CD4-positive, alpha-beta T cell treated with Interleukin-10 for 1 hour (primary cell): ENCODE results near the gene UBE2E3.

Experiments used
- DNase-seq: peaks from one replicate; pipeline ENCODE4 v3.0.0-alpha.2; 2020

The UBE2E3 gene

DNA sequence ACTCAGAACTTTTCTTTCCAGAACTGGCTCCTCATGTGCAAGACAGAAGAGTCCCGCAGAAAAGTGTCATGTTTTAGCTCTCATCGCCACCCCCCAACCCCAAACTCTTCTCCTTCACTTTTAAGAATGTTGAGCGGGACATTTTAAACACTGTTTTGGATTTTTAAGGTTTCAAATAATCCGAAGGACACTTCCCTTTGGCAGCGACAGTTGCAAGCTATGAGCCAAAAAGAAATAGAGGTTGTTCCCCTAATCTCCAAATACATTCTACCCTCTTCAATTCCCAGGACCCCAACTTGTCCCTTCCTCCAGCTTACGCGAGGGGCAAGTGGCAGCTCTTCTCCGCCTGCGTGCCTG is 678 bp upstream of the UBE2E3 start:
- no peak for DNase-seq

DNA sequence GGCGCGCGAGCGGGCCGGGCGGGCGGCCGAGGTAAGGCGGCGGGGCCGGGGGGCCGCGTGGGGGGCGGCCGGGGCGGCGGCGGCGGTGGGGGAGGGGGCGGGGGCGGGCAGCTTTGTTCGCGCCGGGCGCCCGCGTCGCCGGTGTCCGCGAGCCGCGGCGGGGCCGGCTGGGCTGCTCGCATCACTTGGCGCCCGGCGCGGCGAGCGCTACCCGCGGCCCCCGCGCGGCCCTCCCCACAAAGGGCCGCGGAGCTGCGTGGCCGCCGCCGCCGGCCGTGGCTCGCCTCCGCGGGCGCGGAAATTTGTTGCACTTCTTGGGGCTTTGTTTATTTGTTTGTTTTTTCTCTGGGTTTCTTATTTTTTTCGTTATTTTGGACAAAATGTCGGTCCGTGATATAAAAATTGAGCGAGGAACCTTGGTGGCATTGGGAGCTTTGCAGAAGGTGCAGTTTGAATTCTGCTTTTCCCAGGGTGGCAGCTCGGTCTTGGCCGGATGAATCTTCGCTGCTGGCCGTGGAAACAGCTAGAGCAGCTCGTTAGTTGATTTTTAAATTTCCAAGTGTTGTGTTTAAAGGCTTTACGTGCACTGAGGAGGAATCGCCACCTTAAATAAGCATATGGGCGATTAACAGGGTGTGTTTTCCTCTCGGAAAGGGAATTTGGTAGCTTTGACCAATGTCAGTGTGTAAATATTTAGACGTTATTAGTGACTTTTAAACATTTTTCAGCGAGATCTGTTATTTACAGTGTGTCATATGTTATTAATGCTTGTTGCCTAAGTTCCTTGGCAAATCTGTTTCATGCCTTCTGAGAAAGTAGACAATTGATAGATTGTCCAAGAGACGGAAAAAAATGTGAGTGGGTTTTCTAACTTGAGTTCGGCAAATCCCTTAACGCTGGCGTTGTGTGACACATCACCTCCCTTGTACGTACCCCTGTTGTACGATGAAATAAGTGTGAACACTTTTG is 822 bp downstream of the UBE2E3 start:
- peak; percentile 26 for DNase-seq

DNA sequence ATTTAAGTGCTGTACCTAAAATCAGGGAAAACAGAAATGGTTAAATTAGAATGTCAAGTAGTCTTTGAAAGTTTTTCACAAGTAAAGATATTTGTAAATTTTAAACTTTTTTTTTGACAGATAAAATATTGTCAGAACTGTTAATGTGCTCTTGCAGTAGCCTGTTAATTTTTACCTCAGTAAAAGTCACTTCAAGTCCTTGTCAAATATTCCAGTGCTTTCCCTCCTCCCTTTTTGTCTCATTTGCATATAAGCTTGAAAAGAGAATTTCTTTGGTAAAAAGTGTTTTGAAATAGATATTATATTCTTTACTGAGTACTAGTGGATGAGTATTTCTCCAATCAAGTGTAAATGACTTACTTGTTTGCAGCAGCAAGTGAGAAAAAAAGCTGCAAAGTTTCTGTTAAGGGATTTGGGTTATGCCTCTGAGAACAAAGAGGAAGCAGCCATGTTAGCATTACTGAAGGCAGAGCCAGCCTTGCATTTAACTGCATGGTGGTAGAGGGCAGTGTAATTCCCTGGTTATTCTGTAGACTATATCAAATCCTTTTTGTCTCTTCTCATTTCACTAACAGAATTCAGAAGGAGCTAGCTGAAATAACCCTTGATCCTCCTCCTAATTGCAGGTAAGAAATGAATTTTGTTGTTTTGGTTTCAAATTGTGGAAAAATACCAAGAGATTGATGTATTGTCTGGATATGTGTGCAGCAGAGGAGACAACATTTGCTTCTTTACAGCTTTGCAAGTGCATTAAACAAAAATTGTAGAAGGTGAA is 3.2 kb downstream of the UBE2E3 start:
- DNase-seq, result peak; percentile 55

DNA sequence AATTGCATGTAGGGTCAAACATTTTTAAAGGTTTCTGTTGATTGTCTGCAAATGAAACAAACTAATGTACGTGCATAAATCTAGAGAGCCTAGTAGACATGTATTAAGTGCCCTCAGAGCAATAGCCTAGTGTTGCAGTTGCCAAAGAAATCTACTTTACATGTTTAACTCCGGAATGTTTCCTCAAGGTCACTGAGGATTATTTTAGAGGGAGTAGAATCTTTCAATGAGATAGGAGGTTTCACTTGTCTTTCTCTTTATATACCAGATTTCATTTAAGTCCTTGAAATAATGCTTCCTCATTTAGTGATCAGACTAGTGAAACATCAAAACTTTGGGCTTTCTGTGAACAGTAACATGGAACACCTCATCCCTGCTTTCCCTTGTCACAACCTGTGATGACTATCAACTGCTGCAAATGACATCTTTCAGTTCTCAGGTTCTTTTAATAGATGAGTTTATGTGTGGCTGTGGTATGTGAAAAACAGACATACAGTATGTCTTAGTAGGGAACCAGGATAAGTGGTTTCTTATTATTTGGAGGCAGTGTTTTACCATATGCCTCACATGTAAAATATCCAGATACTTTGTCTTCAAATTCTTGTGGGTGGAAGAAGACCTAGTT is 5.5 kb downstream of the UBE2E3 start:
- DNase-seq, result no peak

DNA sequence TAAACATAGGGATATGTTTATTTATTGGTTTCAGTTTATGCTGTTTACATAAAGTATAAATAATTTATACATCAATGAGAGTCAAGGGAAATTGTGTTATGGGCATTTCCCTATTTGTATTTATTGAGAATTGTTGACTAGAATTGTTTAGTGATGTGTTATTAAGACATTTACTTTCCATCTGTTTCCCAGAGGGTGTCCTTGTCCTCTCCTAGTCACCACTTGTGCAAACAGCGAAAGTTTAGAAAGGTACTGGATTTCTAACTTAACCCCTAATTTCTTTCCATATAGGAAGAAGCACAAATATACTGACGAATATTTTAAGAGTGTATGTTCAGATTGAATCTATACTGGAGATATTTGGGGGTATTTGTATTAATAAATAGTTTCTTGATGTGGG is 6.7 kb downstream of the UBE2E3 start:
- no peak for DNase-seq

DNA sequence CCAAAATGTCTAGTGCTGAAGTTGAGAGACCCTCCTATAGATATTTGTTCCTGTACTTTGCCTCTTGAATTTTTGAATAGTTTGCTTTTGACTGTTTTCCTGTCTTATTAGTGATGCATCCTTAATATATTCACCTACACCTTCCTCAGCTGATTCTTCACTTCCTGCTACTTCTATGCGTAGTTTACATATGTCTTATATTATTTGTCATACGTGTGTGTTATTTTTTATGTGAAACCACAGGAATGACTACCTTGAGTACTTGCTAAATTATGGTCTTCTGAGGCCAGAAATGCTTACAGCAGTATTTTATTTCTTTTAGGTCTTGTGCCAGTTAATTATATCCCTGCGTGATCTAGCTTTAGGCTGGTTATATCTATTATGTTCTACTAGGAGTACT is 9.9 kb downstream of the UBE2E3 start:
- DNase-seq, result no peak

DNA sequence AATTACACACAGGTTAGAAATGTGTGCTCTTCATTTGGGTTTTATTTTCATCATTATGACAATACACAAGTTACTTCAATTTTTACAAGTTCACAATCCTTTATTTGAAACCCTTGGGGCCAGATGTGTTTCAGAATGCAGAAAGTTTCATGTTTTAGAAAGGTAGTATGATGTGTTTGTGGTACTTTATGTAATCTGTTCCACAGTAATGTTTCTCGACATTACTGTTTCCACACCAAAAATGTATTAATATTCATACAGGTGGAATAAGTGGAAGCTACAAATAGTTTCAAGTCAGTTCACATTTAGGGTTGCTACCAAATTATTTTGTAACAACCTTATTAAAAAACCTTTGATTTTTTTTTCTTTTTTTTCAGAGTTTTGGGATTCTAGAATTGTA is 10.4 kb downstream of the UBE2E3 start:
- DNase-seq, result no peak

DNA sequence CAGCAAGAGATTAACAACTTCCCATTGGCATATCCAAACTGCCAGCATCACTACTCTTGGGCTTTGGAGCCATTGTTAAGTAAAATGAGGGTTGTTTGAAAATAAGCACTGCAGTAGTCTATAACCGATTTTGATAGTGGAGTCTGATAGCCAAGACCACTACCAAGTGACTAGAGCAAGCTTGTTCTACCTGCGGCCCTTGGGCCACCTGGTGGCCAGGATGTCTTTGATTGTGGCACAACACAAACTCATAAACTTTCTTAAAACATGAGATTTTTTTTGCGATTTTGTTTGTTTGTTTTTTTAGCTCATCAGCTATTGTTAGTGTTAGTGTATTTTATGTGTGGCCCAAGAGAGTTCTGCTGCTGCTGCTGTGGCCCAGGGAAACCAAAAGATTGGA is 11.0 kb downstream of the UBE2E3 start:
- no peak for DNase-seq

DNA sequence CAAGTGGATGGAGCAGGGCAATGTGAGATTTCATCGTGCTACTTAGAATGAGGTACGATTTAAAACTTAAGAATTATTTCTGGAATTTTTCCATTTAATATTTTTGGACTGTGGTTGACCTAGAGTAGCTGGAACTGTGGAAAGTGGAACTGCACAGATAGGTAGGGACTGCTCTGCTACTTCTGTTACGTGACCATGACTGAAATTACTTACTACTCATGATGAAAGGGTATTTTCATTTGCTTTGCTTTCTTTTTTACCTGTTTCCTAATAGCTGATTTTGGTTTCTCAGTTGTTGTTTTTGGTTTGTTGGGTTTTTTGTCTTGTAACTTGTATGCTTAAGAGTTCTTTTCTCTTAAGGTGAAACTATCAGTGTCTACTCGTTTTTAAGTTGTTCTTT is 11.4 kb downstream of the UBE2E3 start:
- no peak for DNase-seq

DNA sequence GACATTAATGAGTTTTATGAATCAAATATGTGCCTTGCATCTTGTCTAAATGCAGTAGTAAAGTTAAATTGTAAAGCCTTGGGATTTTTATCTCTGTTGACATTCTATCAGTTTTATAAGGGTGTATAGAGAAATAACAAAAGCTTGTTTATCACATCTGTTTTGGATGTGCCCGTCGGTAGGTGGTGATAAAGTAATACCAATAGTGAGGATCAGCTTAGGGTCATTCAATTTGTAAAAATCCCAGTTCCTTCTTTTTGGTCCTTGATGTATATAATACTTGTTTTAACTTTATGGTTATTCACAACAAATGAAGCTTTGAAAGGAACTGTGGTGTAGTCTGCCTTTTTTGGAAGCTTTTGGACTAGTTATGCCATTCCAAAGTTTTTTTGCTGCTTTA is 12.6 kb downstream of the UBE2E3 start:
- no peak for DNase-seq

DNA sequence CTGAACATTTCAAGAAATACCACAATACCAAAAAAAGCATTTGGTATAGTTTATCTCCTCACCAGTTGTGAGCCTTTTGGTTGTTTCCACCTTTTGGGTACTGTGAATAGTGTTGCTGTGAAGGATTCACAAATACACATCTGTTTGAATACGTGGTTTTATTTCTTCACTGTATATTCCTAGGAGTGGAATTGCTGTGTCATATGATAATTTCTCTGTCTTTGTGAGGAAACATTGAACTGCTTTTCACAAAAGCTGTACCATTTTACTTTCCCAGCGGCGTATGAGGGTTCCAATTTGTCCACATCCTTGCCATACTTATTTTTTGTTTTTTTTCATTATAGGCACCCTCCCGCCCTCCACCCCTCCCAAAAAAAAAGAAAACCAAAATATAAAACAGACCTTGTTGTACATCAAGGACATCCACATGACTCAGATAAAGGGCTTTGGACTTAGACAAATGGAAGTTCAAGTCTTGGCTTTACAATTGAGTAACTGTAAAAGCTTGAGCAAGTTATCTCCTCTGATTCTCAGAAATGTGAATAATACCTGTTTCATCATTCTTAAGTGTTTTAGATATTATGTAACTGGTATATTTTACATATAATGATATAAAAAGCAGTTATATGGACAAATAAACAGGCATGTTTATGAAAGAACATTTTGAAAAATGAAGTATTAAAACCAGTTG is 19.0 kb downstream of the UBE2E3 start:
- DNase-seq, result no peak

DNA sequence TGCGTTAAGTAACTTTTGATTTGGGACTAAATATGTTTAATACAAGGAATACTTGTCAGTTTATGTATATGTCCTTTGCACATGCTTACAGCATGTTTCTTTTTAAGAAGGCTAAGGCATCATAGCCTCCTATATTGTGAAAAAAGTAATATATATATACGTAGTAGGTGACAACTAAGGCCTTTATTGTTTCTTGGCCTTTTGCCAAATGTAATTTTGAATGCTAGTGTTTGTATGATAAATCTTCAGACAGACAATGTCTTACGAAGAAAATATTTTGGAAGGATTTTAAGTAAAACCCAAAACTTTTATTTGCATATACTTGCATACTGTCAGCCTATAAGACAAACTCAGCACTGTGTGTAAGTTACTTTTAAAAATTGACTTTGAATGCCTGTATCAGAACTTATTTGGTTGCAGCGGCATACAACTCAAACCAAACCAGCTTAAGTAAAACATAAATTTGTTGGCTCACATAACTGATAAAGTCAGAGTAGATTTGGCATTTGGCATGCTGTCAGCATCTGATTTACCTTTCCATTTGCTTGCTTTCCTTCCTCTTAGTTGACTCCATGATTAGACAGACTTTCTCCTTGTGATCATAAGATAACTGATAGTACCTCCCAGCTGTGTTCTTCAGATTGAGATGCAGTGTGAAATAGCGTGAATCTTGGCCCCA is 24.4 kb downstream of the UBE2E3 start:
- DNase-seq, result no peak

DNA sequence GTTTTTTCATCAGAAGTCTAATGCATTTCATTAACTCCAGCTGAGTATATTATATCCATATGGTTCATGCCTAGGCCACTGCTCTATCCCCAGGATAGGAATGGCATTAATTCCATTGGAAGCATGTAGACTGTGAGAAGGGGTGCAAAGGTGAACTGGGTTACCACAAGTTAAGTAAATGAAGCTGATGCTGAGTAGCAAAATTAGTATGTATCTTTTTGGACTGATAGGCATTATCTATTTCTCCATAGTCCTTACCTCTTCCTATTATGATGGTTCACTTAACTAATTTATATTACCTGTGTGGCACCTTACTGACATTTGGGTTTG is 24.9 kb downstream of the UBE2E3 start:
- DNase-seq, result no peak

DNA sequence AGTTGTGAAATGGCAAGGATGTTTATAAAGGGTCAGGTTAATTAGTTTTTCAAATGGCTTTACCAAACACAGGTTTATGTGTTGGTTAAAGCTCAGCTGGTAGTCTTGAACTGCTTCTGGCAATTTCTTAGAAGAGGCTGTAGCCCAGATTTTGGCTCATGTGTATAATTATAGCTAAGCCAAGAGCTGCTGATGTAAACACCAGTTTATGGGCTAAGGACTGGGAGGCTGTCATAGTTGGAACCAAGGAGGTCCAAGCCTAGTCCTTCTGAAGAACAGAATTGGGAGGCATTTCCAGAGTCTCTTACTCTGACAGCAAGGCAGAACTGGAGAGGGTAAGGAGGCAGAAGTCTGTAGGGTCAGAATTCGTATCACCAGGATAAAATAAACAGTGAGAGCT is 25.4 kb downstream of the UBE2E3 start:
- DNase-seq, result no peak

DNA sequence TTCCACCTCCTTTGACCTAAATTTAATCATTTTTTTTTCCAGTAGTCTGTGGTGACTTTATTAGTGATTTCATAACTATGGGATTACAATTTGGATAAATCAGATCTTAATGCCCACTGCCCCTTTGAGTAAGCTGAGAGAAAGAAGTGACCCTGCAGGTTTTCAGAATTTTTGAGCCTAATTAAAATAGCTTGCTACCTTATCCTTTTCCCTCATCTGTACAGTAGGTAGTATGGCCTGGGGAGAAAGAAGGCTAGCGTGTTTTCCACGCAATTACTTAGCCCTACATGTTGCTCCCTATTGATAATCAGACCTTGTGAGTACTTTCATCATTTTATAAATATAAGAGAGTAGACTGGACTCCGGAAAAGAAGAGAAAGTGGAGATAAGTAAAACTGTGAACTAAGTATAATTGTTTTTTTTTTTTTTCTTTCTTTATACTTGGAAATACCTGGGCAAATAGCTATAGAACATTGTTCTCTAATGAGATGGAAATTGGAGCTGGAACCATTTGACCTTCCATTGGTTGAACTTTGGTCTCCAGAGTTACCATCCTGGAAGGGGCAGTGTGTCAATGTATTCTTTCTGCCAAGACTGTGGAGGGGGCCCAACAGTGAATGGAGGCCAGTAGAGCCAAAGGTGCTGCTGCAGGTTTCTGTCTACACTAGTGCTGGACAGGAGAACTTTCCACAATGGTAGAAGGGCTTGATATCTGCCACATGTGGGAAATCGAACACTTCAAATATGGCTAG is 26.9 kb downstream of the UBE2E3 start:
- no peak for DNase-seq

DNA sequence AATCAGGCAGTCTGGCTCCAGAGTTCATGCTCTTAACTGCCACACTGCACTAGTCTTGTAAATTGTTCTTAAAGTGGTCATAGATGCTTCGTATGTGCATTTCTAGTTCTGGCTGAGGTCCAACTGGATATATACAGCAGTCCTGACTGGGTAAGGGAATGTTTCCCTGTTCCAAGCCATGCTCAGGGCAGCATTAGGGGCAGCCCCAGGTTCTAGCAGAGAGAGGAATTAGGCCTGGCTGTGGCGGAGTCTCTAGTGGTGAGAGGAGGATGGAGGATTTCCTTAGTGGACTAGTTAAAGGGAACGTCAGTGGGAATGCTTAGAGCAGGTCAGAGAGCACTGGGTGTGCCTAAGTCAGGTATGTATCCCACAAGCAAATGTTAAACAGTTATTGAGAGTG is 28.0 kb downstream of the UBE2E3 start:
- DNase-seq, result no peak

DNA sequence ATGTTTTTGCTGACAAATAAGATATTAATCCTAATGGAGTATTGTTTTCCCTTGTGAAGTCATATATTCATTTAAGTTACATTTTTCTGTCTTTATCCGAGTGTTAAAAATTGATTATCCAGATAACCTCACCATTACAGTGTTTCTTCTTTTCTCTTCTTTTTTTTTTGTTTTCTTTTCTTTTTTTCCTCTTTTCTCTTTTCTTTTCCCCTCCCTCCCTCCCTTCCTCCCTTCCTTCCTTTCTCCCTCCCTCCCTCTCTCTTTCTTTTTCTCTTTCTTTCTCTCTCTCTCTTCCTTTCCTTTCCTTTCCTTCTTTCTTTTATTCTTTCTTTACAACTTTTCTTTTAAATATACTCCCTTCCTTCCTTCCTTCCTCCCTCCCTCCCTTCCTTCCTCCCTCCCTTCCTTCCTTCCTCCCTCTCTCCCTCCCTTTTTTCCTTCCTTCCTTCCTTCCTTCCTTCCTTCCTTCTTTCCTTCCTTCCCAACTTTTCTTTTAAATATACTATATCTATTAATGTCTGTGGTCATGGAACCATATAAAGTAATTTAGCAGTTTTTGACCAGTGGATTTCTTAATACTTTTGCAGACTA is 40.9 kb downstream of the UBE2E3 start:
- no peak for DNase-seq

DNA sequence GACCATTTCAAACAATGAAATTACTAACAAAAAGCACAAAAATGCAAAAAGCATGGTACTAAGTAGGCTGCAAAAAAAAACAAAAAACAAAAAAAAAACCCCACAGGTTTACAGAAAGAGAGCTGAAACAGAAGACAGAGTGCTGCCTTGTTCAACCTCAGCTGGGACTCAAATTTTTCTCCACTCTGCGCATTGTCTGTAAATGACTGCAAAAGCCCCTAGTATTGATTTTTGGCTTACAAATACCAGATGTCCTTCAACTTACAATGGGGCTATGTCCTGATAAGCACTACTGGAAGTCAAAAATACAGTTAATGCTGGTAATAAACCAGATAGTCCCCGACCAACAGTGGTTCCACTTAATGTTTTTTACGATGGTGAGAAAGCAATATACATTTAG is 42.2 kb downstream of the UBE2E3 start:
- no peak for DNase-seq

DNA sequence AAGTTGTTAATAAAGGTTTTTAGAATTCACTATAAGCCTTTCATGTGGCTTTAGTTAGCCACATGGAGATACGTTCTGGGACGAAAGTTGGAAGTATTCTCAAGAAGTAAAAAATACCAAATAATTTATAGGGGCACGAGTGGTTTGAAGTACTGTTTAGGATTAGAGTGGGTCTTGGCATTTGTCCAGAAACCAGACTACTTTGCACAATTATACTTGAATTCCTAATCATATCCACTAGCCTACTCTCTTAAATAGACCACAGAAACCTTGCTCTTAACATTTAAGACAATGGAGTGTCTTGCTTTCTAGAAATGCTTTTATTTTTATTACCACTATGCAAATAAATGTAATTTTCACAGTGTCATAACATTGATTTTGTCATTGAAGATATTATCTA is 44.6 kb downstream of the UBE2E3 start:
- no peak for DNase-seq

DNA sequence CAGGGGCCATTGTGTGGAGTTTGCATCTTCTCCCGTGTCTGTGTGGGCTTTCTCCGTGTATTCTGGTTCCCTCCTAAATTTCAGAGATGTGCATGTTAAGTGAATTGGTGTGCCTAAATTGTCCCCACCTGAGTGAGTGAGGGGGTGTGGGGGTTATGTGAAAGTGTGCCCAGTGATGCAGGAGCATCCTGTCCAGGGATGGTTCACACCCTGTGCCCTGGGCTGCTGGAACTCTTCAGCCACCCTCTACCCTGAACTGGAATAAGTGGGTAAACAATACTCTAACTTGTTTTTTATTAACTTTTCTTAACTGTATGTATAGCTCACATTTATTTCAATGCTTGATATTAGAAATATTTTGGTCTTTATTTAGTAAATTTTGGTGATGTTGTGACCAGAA is 56.0 kb downstream of the UBE2E3 start:
- no peak for DNase-seq

DNA sequence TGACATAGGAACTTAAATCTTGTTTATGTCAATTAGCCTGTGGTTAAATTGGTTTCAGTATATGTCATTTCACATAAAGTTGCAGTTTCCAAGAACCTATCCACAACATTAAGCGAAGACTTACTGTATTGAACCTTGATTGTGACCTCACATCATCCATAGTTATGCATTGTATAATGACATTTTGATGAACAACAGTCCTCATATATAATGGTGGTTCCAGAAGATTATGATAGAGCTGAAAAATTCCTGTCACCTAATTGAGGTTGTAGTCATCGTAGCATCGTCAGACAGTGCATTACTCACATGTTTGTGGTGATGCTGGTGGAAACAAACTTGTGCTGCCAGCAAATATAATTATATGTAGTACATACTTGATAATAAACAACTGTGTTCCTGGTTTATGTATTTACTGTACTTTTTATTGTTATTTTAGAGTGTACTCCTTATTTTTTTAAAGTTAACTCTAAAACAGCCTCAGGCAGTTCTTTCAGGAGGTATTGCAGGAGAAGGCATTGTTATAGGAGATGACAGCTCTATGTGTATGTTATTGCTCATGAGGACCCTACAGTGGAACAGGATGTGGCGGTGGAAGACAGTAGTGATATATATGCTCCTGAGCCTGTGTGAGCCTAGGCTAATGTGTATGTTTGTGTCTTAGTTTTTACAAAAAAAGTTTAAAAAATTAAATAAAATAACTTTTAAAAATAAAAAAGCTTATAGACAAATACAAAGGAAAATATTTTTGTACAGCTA is 56.6 kb downstream of the UBE2E3 start:
- DNase-seq, result no peak
